ENCODE data around the gene LILRB1.

The LILRB1 gene

DNA sequence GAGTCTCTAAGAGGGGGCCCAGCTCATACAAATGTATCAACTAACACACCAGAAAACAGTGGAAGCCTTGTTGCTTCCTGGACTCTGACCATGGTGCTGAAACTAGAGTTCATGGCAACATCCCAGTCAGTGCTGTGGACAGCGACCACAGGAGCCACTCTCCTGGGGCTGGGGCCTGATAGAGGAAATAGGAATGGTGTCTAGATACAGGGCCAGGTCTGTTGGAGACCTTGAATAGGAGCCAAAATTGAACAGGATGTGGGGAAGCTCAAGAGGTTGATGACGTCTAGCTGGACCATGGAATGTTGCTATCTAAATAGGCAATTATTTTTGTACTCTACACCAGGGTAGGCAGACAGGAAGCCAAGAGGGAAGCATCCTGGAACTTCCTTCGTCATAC, 54.2 kb downstream of the LILRB1 start:
- H3K4me3 ChIP-seq (replicated peaks; ENCODE audit: low read depth, low read length): no peak overlapping the region
- DNase-seq (ENCODE audit: low read depth): peak; percentile 7
- TF ChIP-seq CTCF (IDR thresholded peaks at IDR 0.05; ENCODE audit: low read length, missing control alignments): no peak
